HG02763 (cell line): Measurements from ENCODE around the gene LYRM9.
"Not testable (repeated sequence)": the region's sequence is repeated elsewhere in the genome, so short reads cannot be mapped to it uniquely, and the experiment has no call there.

ENCODE experiments used
- ATAC-seq: cut with Tn5 transposase; IDR thresholded peaks from one replicate; pipeline ENCODE4 v1.9.1; 2021; ENCODE audit warnings: mild to moderate bottlenecking, moderate library complexity; ENCODE audit not compliant: unreplicated experiment

Gene LYRM9

DNA sequence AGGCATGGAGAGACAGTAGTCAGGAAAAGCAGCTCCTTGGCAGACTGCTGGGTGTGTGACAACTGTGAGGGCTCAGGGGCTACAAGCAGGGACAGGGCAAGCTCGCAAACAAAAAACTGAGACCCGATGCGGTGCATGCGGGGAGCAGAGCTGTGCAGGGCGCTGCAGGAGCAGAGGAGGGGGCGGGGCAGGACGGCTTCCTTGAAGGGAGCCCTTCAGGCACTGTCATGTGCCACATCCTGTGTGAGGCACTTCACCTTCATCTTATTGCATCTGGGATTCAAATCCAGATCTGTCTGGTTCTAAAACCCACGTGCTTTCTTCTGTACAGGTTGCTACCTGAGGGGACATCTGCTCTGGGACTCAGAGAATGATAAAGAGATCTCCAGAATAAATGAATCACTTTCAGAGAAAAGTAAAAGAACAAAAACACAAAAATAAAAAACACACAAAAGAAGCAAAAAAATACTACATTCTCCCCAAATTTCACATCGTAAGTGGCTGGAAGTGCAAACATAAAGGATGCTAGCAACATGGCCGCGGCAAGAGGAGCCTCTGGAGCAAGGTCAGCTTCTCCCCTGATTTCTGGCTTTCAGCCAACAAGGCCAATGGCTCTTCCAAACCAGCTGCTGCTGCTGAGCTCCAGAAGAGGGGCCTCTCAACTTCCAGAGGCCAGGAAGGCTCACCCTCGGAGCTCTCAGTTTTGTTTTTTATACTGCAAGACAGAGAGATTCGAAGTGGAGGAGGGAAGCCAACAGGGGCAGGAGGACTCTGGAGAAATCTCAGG is 14.2 kb downstream of the LYRM9 start:
- ATAC-seq, result no peak

- ATAC-seq, result no peak
Observed at GRCh38 chr17:27873746-27874145, 19.4 kb downstream of the LYRM9 start.

DNA sequence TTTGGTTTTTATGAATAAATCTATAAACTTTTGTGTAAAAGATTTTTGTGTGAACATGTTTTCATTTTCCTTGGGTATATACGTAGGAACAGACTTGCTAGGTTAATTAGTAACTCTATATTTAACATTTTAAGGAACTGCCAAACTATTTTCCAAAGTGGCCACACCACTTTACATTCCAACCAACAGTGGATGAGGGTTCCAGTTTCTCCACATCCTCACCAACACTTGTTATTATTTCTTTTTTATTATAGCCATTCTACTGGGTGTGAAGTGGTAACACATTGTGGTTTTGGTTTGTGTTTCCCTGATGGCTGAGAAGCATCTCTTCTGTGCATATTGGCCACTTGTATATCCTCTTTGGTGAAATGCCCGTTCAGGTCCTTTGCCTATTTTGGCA is 20.0 kb downstream of the LYRM9 start:
- ATAC-seq, result no peak

- ATAC-seq, result no peak
Observed at GRCh38 chr17:27872776-27873175, 20.4 kb downstream of the LYRM9 start.

GRCh38 chr17:27871407-27871806 is 21.8 kb downstream of the LYRM9 start:
- no peak for ATAC-seq

DNA sequence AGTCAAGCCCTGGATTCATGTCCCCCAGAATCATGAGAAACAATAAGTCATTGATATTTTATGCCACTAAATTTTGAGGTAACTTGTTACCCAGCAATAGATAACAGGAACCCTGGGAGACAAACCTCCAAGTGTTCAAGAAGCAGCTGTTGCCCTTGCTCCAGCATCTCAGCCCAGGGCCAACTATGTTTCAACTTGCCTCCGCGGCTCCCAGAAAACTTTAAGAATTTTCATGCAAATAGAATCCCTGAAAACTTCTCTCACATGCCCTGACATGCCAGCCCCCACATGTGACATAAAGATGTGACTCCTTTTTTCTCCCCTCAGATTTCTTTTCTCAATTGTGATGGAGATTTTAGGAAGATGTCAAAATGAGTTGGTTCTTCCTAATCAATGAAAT is 22.8 kb downstream of the LYRM9 start:
- no peak for ATAC-seq

DNA sequence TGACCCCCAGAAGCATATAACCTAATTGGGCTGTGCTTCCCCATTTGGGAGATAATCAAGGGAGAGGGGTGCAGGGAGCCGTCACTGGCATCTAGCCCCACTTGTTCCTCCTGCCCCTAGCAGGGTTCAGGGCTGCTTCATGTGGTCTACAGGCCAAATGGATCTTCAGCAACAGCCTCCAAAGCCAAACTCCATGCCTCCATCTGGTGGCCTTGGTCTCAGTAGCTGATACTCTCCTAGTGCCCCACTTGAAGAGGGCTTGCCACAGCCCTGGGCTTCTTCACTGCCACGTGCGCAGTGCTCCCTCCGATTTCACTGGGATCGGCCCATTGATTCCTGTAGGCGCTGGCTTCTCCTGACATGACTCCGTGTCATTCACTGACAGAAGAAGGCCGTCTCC is 24.6 kb downstream of the LYRM9 start:
- ATAC-seq, result no peak

- ATAC-seq, result no peak
Observed at GRCh38 chr17:27862840-27863239, 30.3 kb downstream of the LYRM9 start.

DNA sequence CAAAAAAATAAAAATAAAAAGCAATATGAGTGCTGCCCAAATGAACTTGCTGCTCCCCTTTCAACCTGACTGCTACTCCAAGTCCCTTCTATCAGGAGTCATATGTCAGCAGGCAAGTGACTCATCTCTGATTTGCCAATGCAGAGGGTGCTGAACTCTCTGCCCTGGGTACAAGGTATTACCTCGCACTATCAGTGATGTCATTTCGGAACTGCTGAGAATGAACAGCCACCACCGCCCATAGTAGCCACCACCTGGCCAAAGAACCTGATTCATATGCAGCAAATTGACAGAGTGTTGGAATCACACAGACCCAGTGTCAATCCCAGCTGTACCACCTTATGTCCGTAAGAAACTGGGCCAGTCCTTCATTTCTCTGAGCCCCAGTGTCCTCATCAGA is 31.2 kb downstream of the LYRM9 start:
- no peak for ATAC-seq

GRCh38 chr17:27860971-27861664 is 32.0 kb downstream of the LYRM9 start:
- no peak for ATAC-seq

GRCh38 chr17:27858621-27859305 is 34.4 kb downstream of the LYRM9 start:
- no peak for ATAC-seq

DNA sequence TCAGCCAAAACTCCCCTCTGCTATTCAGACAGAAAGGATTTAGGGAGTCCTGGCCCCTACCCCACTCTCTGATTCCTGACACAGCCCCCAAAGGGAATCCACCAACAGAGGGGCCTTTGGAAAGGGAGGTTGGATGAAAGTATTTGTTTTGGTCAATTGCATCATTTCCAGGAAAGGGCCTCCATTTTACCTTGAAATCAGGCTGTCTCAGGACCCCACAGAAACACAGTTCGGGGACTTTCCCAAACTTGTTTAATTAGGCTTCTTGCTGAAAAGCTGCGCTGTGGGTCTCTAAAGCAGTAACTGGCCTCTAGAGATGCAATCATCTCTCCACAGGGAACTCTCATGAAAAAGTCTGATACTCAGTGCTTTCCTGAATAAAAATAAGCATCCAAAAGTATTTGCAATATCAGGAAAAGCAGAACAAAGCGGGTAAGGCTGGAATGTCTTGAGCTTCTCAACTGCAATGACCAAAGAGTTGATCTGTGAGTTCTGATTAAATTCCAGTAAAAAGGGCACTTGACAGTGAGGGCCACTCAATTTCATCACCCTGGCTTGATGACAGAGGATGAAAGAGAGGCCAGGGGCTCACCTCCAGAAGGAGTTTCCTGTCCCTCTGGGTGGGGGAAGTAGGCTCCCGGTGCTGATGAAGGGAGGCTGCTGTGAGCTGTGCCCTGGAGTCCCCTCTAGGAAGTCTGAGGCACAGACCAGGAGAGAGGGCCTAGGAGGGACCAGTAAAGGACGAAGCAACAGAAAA is 36.3 kb downstream of the LYRM9 start:
- ATAC-seq, result no peak

DNA sequence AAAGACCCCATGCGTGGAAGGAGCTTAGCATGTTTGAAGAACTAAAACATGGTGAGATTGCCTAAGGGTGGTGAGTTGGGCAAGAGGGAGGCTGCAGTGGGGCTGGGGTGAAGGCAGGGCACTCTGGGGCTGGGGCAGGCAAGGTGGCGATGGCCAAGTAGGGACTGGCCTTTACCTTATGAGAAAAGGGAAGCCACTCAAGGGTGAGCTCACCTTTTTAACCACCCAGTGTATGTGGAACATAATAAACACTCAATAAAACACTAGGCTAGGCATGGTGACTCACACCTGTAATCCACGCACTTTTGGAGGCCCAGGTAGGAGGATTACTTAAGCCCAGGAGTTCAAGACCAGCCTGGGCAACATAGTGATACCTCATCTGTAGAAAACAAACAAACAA is 37.7 kb downstream of the LYRM9 start:
- no peak for ATAC-seq

DNA sequence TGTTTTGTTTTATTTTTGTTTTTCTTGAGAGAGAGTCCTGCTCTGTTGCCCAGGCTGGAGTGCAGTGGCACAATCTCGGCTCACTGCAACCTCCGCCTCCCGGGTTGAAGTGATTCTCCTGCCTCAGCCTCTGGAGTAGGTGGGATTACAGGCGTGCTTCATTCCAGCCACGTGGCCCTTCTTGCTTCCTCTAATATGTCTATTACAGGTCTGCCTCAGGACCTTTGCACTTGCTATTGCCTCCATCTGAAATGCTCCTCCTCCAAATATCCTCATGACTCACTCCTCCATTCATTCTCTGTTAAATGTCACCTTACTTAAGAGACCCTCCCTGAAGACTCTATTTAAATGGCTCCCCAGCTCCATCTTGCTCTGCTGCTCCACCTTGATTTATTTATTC is 39.0 kb downstream of the LYRM9 start:
- no peak for ATAC-seq

GRCh38 chr17:27853091-27853490 is 40.1 kb downstream of the LYRM9 start:
- ATAC-seq, result no peak

GRCh38 chr17:27849474-27850185 is 43.5 kb downstream of the LYRM9 start:
- no peak for ATAC-seq

DNA sequence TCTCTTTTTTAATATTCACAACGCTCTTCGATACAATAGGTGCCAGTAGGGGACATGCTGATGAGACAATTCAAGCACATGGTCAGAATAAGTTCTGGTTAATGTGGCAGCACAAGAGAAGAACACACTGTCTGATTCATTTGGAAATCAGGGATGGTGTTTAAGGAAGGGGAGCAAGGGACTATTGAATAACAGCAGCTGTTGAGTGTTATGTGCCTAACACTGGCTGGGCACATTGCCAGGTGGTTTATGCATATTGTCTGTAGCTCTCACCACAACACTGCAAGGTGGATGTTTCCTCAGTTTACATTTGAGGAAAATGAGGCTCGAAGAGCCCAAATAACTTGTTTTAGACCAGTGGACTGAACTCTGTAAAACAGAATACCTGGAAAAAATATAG is 44.2 kb downstream of the LYRM9 start:
- ATAC-seq, result no peak

- ATAC-seq, result not testable (repeated sequence)
Observed at GRCh38 chr17:27846808-27847307, 46.3 kb downstream of the LYRM9 start.

GRCh38 chr17:27846042-27846655 is 47.0 kb downstream of the LYRM9 start:
- ATAC-seq, result no peak
